Osteocyte (in vitro differentiated cells): Measurements from ENCODE around the gene WNT16. TPM values are rescaled to one million over a fixed set of nuclear protein-coding genes. Genes with fewer than 3 reads are reported as not detected.

Experiments
- DNase-seq: peaks from one replicate; pipeline ENCODE4 v3.0.0; 2021; ENCODE audit warnings: mixed read lengths; ENCODE audit not compliant: unreplicated experiment; ENCODE audit errors: extremely low spot score
- H3K27ac Mint-ChIP-seq: one replicate; pipeline ENCODE4 v1.8.0; 2021; ENCODE audit warnings: mild to moderate bottlenecking, mixed read lengths; ENCODE audit not compliant: unreplicated experiment
- H3K27me3 Mint-ChIP-seq: one replicate; pipeline ENCODE4 v1.8.0; 2021; ENCODE audit warnings: mixed read lengths; ENCODE audit not compliant: unreplicated experiment
- H3K36me3 Mint-ChIP-seq: one replicate; pipeline ENCODE4 v1.8.0; 2021; ENCODE audit warnings: mixed read lengths; ENCODE audit not compliant: unreplicated experiment
- H3K4me1 Mint-ChIP-seq: one replicate; pipeline ENCODE4 v1.8.0; 2021; ENCODE audit warnings: mixed read lengths; ENCODE audit not compliant: unreplicated experiment
- H3K4me3 Mint-ChIP-seq: one replicate; pipeline ENCODE4 v1.8.0; 2021; ENCODE audit warnings: mild to moderate bottlenecking, moderate library complexity, mixed read lengths; ENCODE audit not compliant: unreplicated experiment
- H3K9me3 Mint-ChIP-seq: one replicate; pipeline ENCODE4 v1.8.0; 2021; ENCODE audit warnings: mixed read lengths; ENCODE audit not compliant: unreplicated experiment
- total RNA-seq: library from RNA; stranded (reverse); gene quantifications from 2 replicates; pipeline ENCODE4 v1.2.1, GENCODE V29; 2021
- TF ChIP-seq, protein P1 (sequence below): fragments of 200-600 bp; sonication (generic); IDR thresholded peaks from 2 replicates; pipeline ENCODE4 v1.5.0; 2021; ENCODE audit warnings: antibody characterized with exemption, mild to moderate bottlenecking, moderate library complexity

WNT16 gene
- total RNA-seq, 1 donor from 2014 or later: 0.81 TPM

GRCh38 chr7:121372376-121373010, 43.7 kb downstream of the WNT16 start:
- TF ChIP-seq, protein P1, sequence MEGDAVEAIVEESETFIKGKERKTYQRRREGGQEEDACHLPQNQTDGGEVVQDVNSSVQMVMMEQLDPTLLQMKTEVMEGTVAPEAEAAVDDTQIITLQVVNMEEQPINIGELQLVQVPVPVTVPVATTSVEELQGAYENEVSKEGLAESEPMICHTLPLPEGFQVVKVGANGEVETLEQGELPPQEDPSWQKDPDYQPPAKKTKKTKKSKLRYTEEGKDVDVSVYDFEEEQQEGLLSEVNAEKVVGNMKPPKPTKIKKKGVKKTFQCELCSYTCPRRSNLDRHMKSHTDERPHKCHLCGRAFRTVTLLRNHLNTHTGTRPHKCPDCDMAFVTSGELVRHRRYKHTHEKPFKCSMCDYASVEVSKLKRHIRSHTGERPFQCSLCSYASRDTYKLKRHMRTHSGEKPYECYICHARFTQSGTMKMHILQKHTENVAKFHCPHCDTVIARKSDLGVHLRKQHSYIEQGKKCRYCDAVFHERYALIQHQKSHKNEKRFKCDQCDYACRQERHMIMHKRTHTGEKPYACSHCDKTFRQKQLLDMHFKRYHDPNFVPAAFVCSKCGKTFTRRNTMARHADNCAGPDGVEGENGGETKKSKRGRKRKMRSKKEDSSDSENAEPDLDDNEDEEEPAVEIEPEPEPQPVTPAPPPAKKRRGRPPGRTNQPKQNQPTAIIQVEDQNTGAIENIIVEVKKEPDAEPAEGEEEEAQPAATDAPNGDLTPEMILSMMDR: no peak
- peak overlapping the region; percentile 32 for H3K27ac Mint-ChIP-seq
- peaks cover 31% of the 10 kb centered on the region for H3K4me1 Mint-ChIP-seq
- no peaks in the 10 kb centered on the region for H3K9me3 Mint-ChIP-seq
- H3K4me3 Mint-ChIP-seq: no peak overlapping the region
- no peak for DNase-seq
- H3K27me3 Mint-ChIP-seq: no peaks in the 10 kb centered on the region
- H3K36me3 Mint-ChIP-seq: peaks cover 29% of the 10 kb centered on the region

DNA sequence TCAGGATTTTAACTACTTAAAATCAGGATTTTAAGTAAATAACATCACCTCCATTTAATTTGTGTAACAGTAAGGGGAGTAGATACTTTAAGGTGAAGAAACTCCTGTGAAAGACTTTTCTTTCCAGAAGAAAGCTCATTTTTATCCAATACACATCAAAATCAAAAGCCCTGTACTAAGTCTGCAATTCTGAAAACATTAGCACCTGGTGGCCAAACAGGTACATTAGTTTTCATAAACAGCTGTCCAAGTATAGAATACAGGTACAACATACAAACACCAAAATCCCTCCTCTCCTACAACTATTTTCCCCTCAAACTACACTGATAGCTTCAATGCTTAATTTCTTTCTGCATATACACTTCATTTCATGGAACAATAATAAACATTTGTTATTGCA, 44.4 kb downstream of the WNT16 start:
- no peaks in the 10 kb centered on the region for H3K9me3 Mint-ChIP-seq
- H3K36me3 Mint-ChIP-seq: peaks cover 29% of the 10 kb centered on the region
- H3K27me3 Mint-ChIP-seq: no peaks in the 10 kb centered on the region
- TF ChIP-seq, protein P1: no peak
- H3K4me1 Mint-ChIP-seq: peaks cover 33% of the 10 kb centered on the region
- no peak overlapping the region for H3K27ac Mint-ChIP-seq
- DNase-seq: no peak
- no peak overlapping the region for H3K4me3 Mint-ChIP-seq

DNA sequence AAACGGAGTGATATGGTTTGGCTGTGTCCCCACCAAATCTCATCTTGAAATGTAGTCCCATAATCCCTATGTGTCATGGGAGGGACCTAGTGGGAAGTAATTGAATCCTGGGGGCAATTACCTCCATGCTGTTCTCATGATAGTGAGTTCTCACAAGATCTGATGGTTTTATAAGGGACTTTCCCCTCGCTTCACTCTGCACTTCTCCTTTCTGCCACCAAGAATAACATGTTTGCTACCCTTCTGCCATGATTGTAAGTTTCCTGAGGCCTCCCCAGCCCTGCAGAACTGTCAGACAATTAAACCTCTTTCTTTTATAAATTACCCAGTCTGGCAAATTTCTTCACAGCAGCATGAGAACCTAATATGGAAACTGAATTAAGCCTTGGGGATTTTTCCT, 48.2 kb downstream of the WNT16 start:
- no peak overlapping the region for H3K4me3 Mint-ChIP-seq
- TF ChIP-seq, protein P1: no peak

DNA sequence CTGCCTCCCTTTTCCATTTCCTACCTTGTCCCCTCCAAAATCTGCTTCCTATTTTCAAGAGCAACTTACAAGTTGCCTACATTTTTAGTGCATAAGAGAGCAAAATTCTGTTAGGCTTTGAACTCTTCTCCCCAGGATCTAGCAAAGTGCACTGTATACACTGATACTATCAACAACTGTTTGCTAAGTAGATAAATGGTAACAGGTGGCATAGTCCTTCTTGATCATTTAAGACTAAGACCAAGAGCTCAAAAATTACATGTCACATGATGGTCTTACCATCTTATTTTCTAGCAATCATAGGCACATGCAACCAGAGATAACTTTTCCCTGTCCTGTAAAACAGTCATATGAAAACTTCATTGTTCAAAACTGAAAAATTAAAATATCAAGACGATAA, 51.1 kb downstream of the WNT16 start:
- TF ChIP-seq, protein P1: no peak
- Mint-ChIP-seq H3K27me3 (no peaks in the 10 kb centered on the region), H3K36me3 (peaks cover 28% of the 10 kb centered on the region), H3K27ac (no peak overlapping the region), H3K4me3 (no peak overlapping the region), H3K9me3 (no peaks in the 10 kb centered on the region), H3K4me1 (peaks cover 24% of the 10 kb centered on the region)
- DNase-seq: no peak

More for the DNA sequence above, 48.2 kb downstream of the WNT16 start:
- Mint-ChIP-seq H3K9me3 (no peaks in the 10 kb centered on the region), H3K36me3 (peaks cover 28% of the 10 kb centered on the region), H3K4me1 (peaks cover 20% of the 10 kb centered on the region), H3K27ac (no peak overlapping the region), H3K27me3 (no peaks in the 10 kb centered on the region)
- DNase-seq: no peak

GRCh38 chr7:121382473-121382872, 53.7 kb downstream of the WNT16 start:
- TF ChIP-seq, protein P1: no peak
- no peaks in the 10 kb centered on the region for H3K9me3 Mint-ChIP-seq
- H3K36me3 Mint-ChIP-seq: peaks cover 15% of the 10 kb centered on the region
- no peak for DNase-seq
- no peak overlapping the region for H3K27ac Mint-ChIP-seq
- H3K27me3 Mint-ChIP-seq: no peaks in the 10 kb centered on the region
- H3K4me3 Mint-ChIP-seq: no peak overlapping the region
- peaks cover 43% of the 10 kb centered on the region for H3K4me1 Mint-ChIP-seq
